K562 (cell line): ENCODE results near the gene HNMT. TPM values are rescaled to one million over a fixed set of nuclear protein-coding genes. Genes with fewer than 3 reads are reported as not detected.

ENCODE experiments used
- C11orf30 ChIP-seq: fragments of 450-650 bp; IDR thresholded peaks from 2 replicates; pipeline ENCODE4 v1.6.1; 2016; ENCODE audit warnings: low read depth, mild to moderate bottlenecking
- CXXC5 ChIP-seq: fragments of 250-450 bp; sonication (Bioruptor Pico); IDR thresholded peaks from 2 replicates; pipeline ENCODE4 v1.8.0; 2022; ENCODE audit warnings: inconsistent platforms, mild to moderate bottlenecking, moderate library complexity
- DEAF1 ChIP-seq: fragments of 450-650 bp; formaldehyde crosslinking; IDR thresholded peaks from 2 replicates; pipeline ENCODE4 v1.4.0; 2020; ENCODE audit warnings: mild to moderate bottlenecking, moderate library complexity
- DNMT1 ChIP-seq: fragments of 450-650 bp; IDR thresholded peaks from 2 replicates; pipeline ENCODE4 v1.6.1; 2016; ENCODE audit warnings: antibody characterized with exemption, mild to moderate bottlenecking
- DPF2 ChIP-seq: fragments of 450-650 bp; IDR thresholded peaks from 2 replicates; pipeline ENCODE4 v1.6.1; 2016
- GABPB1 ChIP-seq: sonication (generic); formaldehyde crosslinking; IDR thresholded peaks from 2 replicates; pipeline ENCODE4 v1.8.0; 2022; ENCODE audit warnings: mild to moderate bottlenecking, missing genetic modification reagents
- HMGN3 ChIP-seq: IDR thresholded peaks from 2 replicates; pipeline ENCODE4 v1.6.1; 2011; ENCODE audit warnings: borderline replicate concordance, low read depth, mild to moderate bottlenecking, mixed read lengths, low read length; ENCODE audit not compliant: insufficient read length; ENCODE audit errors: extremely low read depth
- JUND ChIP-seq, 2 experiments: IDR thresholded peaks; 2 replicates in 1 of 2; 3 replicates in 1 of 2; pipeline ENCODE4 v1.6.1; 2011; ENCODE audit warnings: borderline replicate concordance in 2 of 2, low read depth in 2 of 2, low read length in 2 of 2, improper control_type of control experiment in 1 of 2, missing biosample characterization in 1 of 2, missing genetic modification characterization in 1 of 2, missing genetic modification reagents in 1 of 2
- KLF6 ChIP-seq: fragments of 250-450 bp; sonication (Bioruptor Pico); IDR thresholded peaks from 2 replicates; pipeline ENCODE4 v1.4.0; 2020; ENCODE audit warnings: mild to moderate bottlenecking, moderate library complexity, borderline replicate concordance
- MAZ ChIP-seq, 2 experiments: fragments of 450-650 bp in 1 of 2; sonication (generic) in 1 of 2; formaldehyde crosslinking; IDR thresholded peaks in 1 of 2; conservative IDR thresholded peaks in 1 of 2; 2 replicates each; pipeline versions ENCODE4 v1.4.0 to v1.5.0; 2020; ENCODE audit warnings: mild to moderate bottlenecking in 1 of 2, missing genetic modification reagents in 1 of 2
- MED1 ChIP-seq: sonication (generic); formaldehyde crosslinking; IDR thresholded peaks from 2 replicates; pipeline ENCODE4 v1.8.1; 2023; ENCODE audit warnings: missing genetic modification reagents, borderline replicate concordance
- NR2C1 ChIP-seq, 2 experiments: fragments of 450-650 bp; IDR thresholded peaks; 2 replicates each; pipeline ENCODE4 v1.6.1; 2017; ENCODE audit warnings: mild to moderate bottlenecking in 2 of 2, antibody characterized with exemption in 1 of 2, inconsistent platforms in 1 of 2, missing compliant biosample characterization in 1 of 2, missing genetic modification characterization in 1 of 2
- PHF21A ChIP-seq: fragments of 450-650 bp; IDR thresholded peaks from 2 replicates; pipeline ENCODE4 v1.6.1; 2017; ENCODE audit warnings: low read depth, borderline replicate concordance
- RBM39 ChIP-seq: fragments of 200-400 bp; formaldehyde crosslinking; optimal IDR thresholded peaks from 2 replicates; pipeline ENCODE3; 2018; ENCODE audit warnings: low read depth, low read length
- SAFB ChIP-seq: fragments of 200-400 bp; formaldehyde crosslinking; IDR thresholded peaks from 2 replicates; pipeline ENCODE4 v1.6.1; 2017; ENCODE audit warnings: low read depth, low read length, borderline replicate concordance
- SUPT5H ChIP-seq: fragments of 450-650 bp; IDR thresholded peaks from 2 replicates; pipeline ENCODE4 v1.6.1; 2016
- TEAD2 ChIP-seq: fragments of 450-650 bp; IDR thresholded peaks from 2 replicates; pipeline ENCODE4 v1.6.1; 2016; ENCODE audit warnings: missing genetic modification characterization, control low read depth, missing compliant biosample characterization
- ZNF143 ChIP-seq: sonication (generic); formaldehyde crosslinking; IDR thresholded peaks from 2 replicates; pipeline ENCODE4 v1.9.0; 2022; ENCODE audit warnings: mild to moderate bottlenecking, missing genetic modification reagents
- ZNF197 ChIP-seq: fragments of 200-800 bp; sonication (Bioruptor generic); IDR thresholded peaks from 2 replicates; pipeline ENCODE4 v1.6.1; 2016; ENCODE audit warnings: low read depth, missing genetic modification characterization, missing compliant biosample characterization
- ZNF232 ChIP-seq: sonication (generic); formaldehyde crosslinking; IDR thresholded peaks from 2 replicates; pipeline ENCODE4 v1.8.0; 2022; ENCODE audit warnings: mild to moderate bottlenecking, missing genetic modification reagents
- ZNF282 ChIP-seq: sonication (generic); formaldehyde crosslinking; IDR thresholded peaks from 2 replicates; pipeline ENCODE4 v1.8.1; 2023; ENCODE audit warnings: missing genetic modification reagents
- ZNF444 ChIP-seq: fragments of 250-450 bp; sonication (Bioruptor Pico); IDR thresholded peaks from 2 replicates; pipeline ENCODE4 v1.4.0; 2020; ENCODE audit warnings: mild to moderate bottlenecking, moderate library complexity
- ZNF57 ChIP-seq: fragments of 450-650 bp; formaldehyde crosslinking; IDR thresholded peaks from 2 replicates; pipeline ENCODE4 v1.4.0; 2020; ENCODE audit warnings: mild to moderate bottlenecking, moderate library complexity
- ZNF586 ChIP-seq: fragments of 450-650 bp; formaldehyde crosslinking; conservative IDR thresholded peaks from 2 replicates; pipeline ENCODE4 v1.4.0; 2020; ENCODE audit warnings: mild to moderate bottlenecking, moderate library complexity
- ZNF764 ChIP-seq: fragments of 250-450 bp; sonication (Bioruptor Pico); IDR thresholded peaks from 2 replicates; pipeline ENCODE4 v1.4.0; 2020; ENCODE audit warnings: low read depth, mild to moderate bottlenecking, moderate library complexity
- polyA plus RNA-seq, 8 experiments: library from polyadenylated mRNA; depleted of rRNA in 4 of 8; stranded (reverse) in 5 of 8; unstranded in 3 of 8; fragments of >200 nt; fragmentation: Nextera tagmentation in 2 of 8; fragmentation: Illumina TruSeq in 1 of 8; extraction: Ambion mirVana in 2 of 8; extraction: Trizol in 1 of 8; gene quantifications; 2 replicates each; pipeline versions ENCODE4 v1.2.1 to v1.2.3, GENCODE V29; 2011 to 2014; ENCODE audit warnings: inconsistent platforms in 1 of 8, missing spikeins in 1 of 8
- total RNA-seq, 7 experiments: library from RNA; depleted of rRNA in 6 of 7; stranded (reverse); fragments of >200 nt in 6 of 7; fragmentation: Illumina TruSeq in 2 of 7; extraction: Trizol in 2 of 7; gene quantifications; 2 replicates each; pipeline versions ENCODE4 v1.2.1 to v1.2.3, GENCODE V29; 2011 to 2021; ENCODE audit warnings: low replicate concordance in 1 of 7
- TF ChIP-seq, protein P1 (sequence below): sonication (generic); formaldehyde crosslinking; IDR thresholded peaks from 2 replicates; pipeline ENCODE4 v1.8.0; 2022; ENCODE audit warnings: mild to moderate bottlenecking, missing genetic modification reagents
- TF ChIP-seq, protein P2 (sequence below): IDR thresholded peaks from 2 replicates; pipeline ENCODE4 v1.6.1; 2011; ENCODE audit not compliant: insufficient read length; ENCODE audit errors: extremely low read depth

HNMT gene
- total and polyA plus RNA-seq, 9 of the 15 experiments (the other 6 are each of a cell fraction or from before 2014, with no cell fraction given) = 3.1 to 10.9 (median 5.3) TPM

DNA sequence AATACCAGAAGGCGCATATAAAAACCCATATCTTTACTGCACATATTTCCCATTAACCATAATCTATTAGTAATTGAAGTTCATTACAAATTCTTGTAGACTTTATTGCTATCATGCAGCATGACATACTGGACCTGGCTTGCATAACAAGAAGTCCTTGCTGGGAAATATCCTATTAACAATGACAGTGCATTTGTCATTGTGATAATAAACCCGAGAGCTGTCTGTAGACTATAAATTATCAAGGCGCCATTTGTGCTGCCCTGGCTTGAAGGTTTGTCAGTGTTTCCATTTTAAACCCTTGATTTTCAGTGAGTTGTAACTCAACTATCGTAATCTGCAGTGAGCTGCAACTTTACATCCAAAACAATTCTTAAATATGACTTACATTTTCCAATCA lies 59.0 kb downstream of the HNMT start (continued):
- TF ChIP-seq, protein P1, sequence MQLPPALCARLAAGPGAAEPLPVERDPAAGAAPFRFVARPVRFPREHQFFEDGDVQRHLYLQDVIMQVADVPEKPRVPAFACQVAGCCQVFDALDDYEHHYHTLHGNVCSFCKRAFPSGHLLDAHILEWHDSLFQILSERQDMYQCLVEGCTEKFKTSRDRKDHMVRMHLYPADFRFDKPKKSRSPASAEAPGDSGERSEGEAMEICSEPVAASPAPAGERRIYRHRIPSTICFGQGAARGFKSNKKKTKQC = no peak
- TF ChIP-seq CXXC5 (CRISPR knock-in tag) (peak; percentile 66), DPF2 (peak; percentile 81), ZNF586 (no peak), ZNF444 (CRISPR knock-in tag) (no peak), DEAF1 (CRISPR knock-in tag) (no peak), C11orf30 (peak; percentile 81), JUND (IDR thresholded peaks at IDR 0.05; ENCODE audit: borderline replicate concordance, low read depth, low read length) (peak; percentile 55; the same call in 1 of the 2 replicates), JUND (tag; IDR thresholded peaks at IDR 0.05; ENCODE audit: borderline replicate concordance, low read depth, low read length) (peak; percentile 75; the same call in 2 of the 3 replicates), MED1 (CRISPR knock-in tag) (no peak), PHF21A (no peak), HMGN3 (no peak), ZNF764 (no peak), ZNF57 (CRISPR knock-in tag) (no peak), GABPB1 (no peak), SUPT5H (no peak), RBM39 (no peak), MAZ (CRISPR knock-in tag; conservative IDR thresholded peaks at IDR 0.05 in 1 of 2, IDR thresholded peaks at IDR 0.05 in 1 of 2) (0 out of 4 replicates have a peak, but pooled peaks of 1 of the 2 experiments have one; percentile 33), ZNF282 (CRISPR knock-in tag) (no peak), ZNF143 (CRISPR knock-in tag) (no peak), DNMT1 (no peak), ZNF232 (CRISPR knock-in tag) (no peak), KLF6 (CRISPR knock-in tag) (no peak), NR2C1 (IDR thresholded peaks at IDR 0.05) (no peak), NR2C1 (tag; IDR thresholded peaks at IDR 0.05) (no peak), ZNF197 (CRISPR knock-in tag) (no peak), TEAD2 (tag) (peak; percentile 16; the same call in 1 of the 2 replicates), SAFB (no peak)
- TF ChIP-seq, protein P2, sequence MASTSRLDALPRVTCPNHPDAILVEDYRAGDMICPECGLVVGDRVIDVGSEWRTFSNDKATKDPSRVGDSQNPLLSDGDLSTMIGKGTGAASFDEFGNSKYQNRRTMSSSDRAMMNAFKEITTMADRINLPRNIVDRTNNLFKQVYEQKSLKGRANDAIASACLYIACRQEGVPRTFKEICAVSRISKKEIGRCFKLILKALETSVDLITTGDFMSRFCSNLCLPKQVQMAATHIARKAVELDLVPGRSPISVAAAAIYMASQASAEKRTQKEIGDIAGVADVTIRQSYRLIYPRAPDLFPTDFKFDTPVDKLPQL = no peak
